ENCODE measurements around the gene TVP23C.

TVP23C gene

DNA sequence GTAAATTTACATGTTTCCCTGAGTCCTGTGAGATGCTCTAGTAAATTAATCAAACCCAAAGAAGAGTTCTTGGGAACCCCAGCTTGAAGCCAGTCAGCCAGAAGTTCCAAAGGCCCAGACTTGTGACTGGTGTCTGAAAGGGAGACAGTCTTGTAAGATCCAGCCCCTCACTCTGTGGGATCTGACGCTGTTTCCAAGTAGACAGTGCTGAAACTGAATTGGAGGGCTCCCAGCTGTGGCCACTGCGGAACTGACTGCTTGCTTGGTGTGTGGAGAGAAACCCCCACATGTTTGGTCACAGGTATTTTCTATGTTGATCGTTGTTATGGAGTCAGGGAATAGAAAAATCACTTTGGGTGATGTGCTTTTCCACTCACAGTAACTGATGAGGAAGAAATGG is 90.4 kb downstream of the TVP23C start:
- in situ Hi-C loops (cut with MboI; ENCODE audit: low pct_unique_long_range_greater_than_20kb, low sequenced_read_pairs, unreplicated experiment): no loop called here
- TF ChIP-seq, protein P1, sequence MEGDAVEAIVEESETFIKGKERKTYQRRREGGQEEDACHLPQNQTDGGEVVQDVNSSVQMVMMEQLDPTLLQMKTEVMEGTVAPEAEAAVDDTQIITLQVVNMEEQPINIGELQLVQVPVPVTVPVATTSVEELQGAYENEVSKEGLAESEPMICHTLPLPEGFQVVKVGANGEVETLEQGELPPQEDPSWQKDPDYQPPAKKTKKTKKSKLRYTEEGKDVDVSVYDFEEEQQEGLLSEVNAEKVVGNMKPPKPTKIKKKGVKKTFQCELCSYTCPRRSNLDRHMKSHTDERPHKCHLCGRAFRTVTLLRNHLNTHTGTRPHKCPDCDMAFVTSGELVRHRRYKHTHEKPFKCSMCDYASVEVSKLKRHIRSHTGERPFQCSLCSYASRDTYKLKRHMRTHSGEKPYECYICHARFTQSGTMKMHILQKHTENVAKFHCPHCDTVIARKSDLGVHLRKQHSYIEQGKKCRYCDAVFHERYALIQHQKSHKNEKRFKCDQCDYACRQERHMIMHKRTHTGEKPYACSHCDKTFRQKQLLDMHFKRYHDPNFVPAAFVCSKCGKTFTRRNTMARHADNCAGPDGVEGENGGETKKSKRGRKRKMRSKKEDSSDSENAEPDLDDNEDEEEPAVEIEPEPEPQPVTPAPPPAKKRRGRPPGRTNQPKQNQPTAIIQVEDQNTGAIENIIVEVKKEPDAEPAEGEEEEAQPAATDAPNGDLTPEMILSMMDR (IDR thresholded peaks at IDR 0.05; ENCODE audit: extremely low read depth, insufficient read depth, missing control alignments): no peak

DNA sequence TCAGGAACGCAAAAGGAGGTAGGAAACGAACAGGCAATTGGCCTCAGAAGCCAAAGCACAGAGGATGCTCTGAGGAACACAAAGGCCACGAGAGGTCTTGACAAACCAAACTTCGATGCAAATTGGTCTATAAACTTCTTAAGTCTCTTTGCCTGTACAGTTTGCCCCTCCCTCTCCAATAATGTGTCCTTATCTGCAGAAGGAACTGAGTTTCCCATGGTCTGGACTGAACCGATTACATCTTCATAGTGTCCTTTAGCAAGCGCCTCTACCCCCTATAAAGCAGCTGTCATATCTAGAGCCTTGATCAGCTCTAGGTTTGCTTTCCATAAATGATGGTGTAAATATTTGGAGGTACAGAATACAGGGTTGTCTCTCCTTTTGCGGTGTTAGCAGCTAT is 92.7 kb downstream of the TVP23C start:
- in situ Hi-C loops (cut with MboI; ENCODE audit: low pct_unique_long_range_greater_than_20kb, low sequenced_read_pairs, unreplicated experiment): no loop called here
- TF ChIP-seq, protein P1 (IDR thresholded peaks at IDR 0.05; ENCODE audit: extremely low read depth, insufficient read depth, missing control alignments): no peak
- no peak for DNase-seq (ENCODE audit: low spot score)

More for the DNA sequence above, 90.4 kb downstream of the TVP23C start:
- no peak for DNase-seq (ENCODE audit: low spot score)

DNA sequence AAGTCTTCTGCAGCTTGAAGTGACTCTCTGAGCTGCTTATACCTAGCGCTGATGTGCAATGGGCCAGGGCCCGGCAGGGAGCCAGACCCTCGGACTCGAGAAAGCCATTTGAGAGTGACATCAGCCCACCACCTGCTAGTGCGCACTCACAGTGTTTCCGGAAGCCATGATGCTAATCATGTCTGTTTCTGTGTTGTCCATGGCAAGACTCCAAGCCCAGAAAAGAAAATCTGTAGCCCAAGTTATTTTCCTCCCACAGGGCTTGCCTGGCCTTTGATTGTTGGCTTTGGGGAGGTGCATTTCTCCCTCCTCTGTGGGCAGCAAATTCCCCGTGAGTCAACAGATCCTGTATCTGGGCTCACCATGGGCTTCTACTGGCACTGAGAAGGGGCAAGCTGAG is 94.0 kb downstream of the TVP23C start:
- TF ChIP-seq, protein P1 (IDR thresholded peaks at IDR 0.05; ENCODE audit: extremely low read depth, insufficient read depth, missing control alignments): no peak
- in situ Hi-C loops (cut with MboI; ENCODE audit: low pct_unique_long_range_greater_than_20kb, low sequenced_read_pairs, unreplicated experiment): no loop called here
- no peak for DNase-seq (ENCODE audit: low spot score)

DNA sequence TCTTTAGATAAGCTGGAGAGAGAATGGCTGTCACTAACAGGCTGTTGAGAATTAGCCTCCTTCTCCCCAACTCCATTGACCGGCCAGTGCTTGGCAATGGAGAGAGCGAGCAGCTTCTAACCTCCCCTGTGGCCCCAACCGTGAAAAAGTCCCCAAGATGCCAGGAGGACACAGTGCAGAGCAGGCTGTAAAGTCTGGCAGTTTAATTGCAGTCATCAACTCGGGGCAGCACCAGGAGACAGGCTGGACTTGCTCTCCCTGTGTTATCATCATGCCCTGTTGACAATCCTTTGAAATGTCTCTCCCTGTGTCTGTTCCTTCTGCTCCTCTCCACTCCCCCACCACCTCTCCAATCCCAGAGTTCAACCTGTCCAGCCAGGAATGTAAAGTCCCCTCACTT is 95.2 kb downstream of the TVP23C start:
- in situ Hi-C loops (cut with MboI; ENCODE audit: low pct_unique_long_range_greater_than_20kb, low sequenced_read_pairs, unreplicated experiment): no loop called here
- no peak for DNase-seq (ENCODE audit: low spot score)
- TF ChIP-seq, protein P1 (IDR thresholded peaks at IDR 0.05; ENCODE audit: extremely low read depth, insufficient read depth, missing control alignments): no peak

DNA sequence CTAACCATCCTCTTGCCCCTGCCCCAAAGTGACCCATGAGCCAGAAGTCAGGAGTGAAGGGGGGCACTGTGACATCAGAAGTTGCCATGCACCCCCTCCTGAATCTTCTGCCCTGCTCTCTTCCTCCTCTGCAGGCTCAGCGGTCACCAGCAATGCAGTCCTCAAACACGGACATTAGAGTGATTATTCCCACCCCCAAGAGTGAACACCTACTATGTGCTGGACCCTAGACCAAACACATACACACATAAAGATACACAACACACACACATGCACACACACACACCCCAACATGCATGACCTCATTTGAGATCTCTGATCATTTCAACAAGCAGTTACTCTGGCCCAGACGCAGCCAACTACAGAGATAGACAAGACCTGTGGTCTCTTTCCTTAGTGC is 95.7 kb downstream of the TVP23C start, which contains the start of gene CDRT4:
Gene CDRT4 (minus strand): TSS at position 30 of the 400 bp plus-strand sequence. CDS start 27,383 bp downstream, outside the sequence.
- no peak for DNase-seq (ENCODE audit: low spot score)
- TF ChIP-seq, protein P1 (IDR thresholded peaks at IDR 0.05; ENCODE audit: extremely low read depth, insufficient read depth, missing control alignments): no peak
- in situ Hi-C loops (cut with MboI; ENCODE audit: low pct_unique_long_range_greater_than_20kb, low sequenced_read_pairs, unreplicated experiment): no loop called here

DNA sequence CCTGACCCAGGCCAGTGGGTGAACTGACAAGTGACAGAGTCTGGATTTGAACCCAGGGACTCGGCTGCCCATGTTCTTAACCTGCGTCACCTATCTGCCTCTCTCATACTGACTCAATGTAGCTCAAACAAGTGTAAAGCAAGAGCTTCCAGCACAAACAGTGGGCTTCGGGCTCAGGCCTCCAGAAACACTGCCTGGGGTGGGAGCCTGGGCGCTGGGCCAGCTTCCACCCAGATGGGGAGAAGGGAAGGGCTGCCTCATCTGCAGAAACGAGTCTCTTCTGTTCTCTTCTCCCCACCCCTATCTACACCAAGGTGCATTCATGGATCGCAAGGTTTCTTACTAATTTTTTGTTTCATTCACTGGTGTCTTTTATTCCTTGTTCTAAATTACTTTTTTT is 97.2 kb downstream of the TVP23C start:
- in situ Hi-C loops (cut with MboI; ENCODE audit: low pct_unique_long_range_greater_than_20kb, low sequenced_read_pairs, unreplicated experiment): no loop called here
- TF ChIP-seq, protein P1 (IDR thresholded peaks at IDR 0.05; ENCODE audit: extremely low read depth, insufficient read depth, missing control alignments): no peak
- no peak for DNase-seq (ENCODE audit: low spot score)
